HAP-1 (cell line): ENCODE measurements around the gene FCSK.

Experiments
- DNase-seq, 2 experiments: peaks; one replicate each; pipeline ENCODE4 v3.0.0-alpha.2; 2016 to 2020; ENCODE audit warnings: low spot score in 2 of 2
- H3K27me3 ChIP-seq: fragments of 250-450 bp; sonication (Bioruptor Pico); 2 replicates; pipeline ENCODE4 v1.5.1; 2020; ENCODE audit warnings: low read depth, mild to moderate bottlenecking, moderate library complexity
- H3K36me3 ChIP-seq: fragments of 250-450 bp; sonication (Bioruptor Pico); replicated peaks from 2 replicates; pipeline ENCODE4 v1.5.1; 2020; ENCODE audit warnings: mild to moderate bottlenecking
- H3K4me1 ChIP-seq: fragments of 250-450 bp; sonication (Bioruptor Pico); 2 replicates; pipeline ENCODE4 v1.5.1; 2020; ENCODE audit warnings: mild to moderate bottlenecking
- H3K4me3 ChIP-seq: fragments of 250-450 bp; sonication (Bioruptor Pico); 2 replicates; pipeline ENCODE4 v1.5.1; 2020; ENCODE audit warnings: mild to moderate bottlenecking, moderate library complexity
- H3K9me3 ChIP-seq: fragments of 250-450 bp; sonication (Bioruptor Pico); 2 replicates; pipeline ENCODE4 v1.5.1; 2020; ENCODE audit warnings: mild to moderate bottlenecking, moderate library complexity
- in situ Hi-C: fragments of 300-500 bp; cut with MboI; formaldehyde crosslinking; loops from 3 replicates; pipeline ENCODE4 v1.14.3; 2020; ENCODE audit warnings: low sequenced_read_pairs, inconsistent platforms, mixed read lengths

FCSK gene

DNA sequence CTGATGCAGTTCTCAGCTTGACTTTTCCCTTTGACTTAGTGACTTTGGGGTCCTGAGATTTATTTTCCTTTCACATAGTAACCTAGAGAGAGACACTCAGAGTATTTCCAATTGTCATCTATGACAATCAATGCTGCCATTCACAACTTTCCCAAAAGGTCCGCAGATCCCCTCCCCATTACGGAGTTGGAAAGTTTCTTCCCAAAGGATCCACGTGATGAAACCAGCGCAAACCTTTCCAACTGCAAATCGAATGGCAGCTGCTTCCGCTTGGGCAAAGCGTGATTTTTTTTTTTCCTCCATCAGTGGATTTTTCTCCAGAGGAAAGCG is 538 bp upstream of the FCSK start:
- no peaks in the 10 kb centered on the region for H3K27me3 ChIP-seq
- in situ Hi-C loops: no loop called here
- no peaks in the 10 kb centered on the region for H3K9me3 ChIP-seq
- DNase-seq: peak; percentile 56 to 57
- H3K4me1 ChIP-seq: peaks cover 6% of the 10 kb centered on the region
- no peaks in the 10 kb centered on the region; the same call in 1 of the 2 replicates for H3K36me3 ChIP-seq
- peak overlapping the region; percentile 90 for H3K4me3 ChIP-seq

DNA sequence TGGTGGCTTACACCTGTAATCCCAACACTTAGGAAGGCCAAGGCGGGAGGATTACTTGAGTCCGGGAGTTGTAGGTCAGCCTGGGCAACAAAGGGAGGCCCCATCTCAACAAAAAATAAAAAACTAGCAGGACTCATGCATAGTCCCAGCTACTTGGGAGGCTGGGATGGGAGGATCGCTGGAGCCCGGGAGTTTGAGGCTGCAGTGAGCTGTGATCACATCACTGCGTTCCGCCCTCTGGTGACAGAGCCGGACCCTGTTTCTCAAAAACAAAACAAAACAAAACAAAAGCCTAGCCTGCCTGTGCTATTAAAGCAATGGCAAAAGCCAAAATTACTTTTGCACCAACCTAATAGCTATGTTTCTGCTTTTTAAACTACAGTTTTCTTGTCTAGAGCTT is 1.5 kb downstream of the FCSK start:
- DNase-seq: no peak
- in situ Hi-C loops: no loop called here

DNA sequence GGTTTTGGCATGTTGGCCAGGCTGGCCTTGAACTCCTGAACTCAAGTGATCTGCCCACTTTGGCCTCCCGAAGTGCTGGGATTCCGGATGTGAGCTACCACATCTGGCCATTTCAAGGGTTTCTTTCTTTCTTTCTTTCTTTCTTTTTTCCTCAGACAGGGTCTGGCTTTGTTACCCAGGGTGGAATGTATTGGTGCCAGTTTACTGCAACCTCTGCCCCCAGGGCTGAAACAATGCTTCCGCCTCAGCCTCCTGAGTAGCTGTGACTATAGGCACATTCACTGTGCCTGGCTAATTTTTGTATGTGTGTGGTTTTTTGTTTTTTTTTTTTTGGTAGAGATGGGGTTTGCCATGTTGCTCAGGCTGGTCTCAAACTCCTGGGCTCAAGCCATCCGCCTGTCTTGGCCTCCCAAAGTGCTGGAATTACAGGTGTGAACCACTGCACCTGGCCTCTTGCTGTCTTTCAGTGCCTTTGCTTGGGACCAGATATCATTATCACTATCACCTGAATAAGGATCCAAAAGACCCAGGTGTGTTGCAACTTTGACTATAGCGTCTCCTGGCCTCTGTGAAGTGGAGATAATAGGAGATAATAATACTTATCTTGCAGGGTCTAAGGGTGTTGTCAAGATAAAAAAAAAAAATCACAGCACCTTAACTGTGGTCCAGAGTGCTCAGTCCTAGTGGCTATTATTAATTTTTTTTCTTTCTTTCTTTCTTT is 3.2 kb downstream of the FCSK start:
- Histone ChIP-seq H3K36me3 (no peaks in the 10 kb centered on the region; the same call in 1 of the 2 replicates), H3K4me1 (peaks cover 6% of the 10 kb centered on the region), H3K9me3 (no peaks in the 10 kb centered on the region), H3K4me3 (no peak overlapping the region), H3K27me3 (no peaks in the 10 kb centered on the region)
- in situ Hi-C loops: no loop called here
- DNase-seq: no peak

More for the DNA sequence above, 1.5 kb downstream of the FCSK start:
- no peaks in the 10 kb centered on the region for H3K9me3 ChIP-seq
- peaks cover 6% of the 10 kb centered on the region for H3K4me1 ChIP-seq
- H3K27me3 ChIP-seq: no peaks in the 10 kb centered on the region
- H3K4me3 ChIP-seq: no peak overlapping the region
- no peaks in the 10 kb centered on the region; the same call in 1 of the 2 replicates for H3K36me3 ChIP-seq

DNA sequence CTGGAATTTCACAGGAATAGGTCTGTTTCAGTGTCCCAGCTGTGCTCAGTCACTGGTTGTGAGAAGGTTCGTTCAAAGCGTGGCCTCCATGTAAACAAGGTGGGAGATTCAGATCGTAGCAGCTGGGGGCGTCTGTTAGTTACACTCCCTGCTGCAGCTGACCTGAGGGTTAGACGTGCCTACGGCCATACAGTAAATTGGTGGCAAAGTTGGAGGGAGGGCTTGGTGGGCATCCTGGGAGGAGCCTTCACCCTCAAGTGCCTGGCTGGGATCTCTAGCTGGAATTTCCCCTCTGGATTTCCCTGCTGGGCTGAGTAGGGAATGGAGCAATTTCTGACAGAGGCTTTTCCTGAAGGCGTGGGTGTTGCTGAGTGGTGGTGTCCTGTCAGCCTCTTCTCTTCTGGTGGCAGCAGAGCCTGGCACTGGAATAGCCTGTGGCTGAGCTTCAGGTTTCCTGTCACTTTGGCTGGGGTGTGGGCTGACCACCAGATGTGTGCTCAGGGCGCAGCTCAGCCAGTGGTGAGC is 6.4 kb downstream of the FCSK start:
- Histone ChIP-seq H3K36me3 (peaks cover 7% of the 10 kb centered on the region; the same call in 1 of the 2 replicates), H3K4me3 (no peak overlapping the region), H3K9me3 (no peaks in the 10 kb centered on the region), H3K4me1 (no peaks in the 10 kb centered on the region), H3K27me3 (no peaks in the 10 kb centered on the region)
- in situ Hi-C loops: no loop called here
- DNase-seq: no peak

DNA sequence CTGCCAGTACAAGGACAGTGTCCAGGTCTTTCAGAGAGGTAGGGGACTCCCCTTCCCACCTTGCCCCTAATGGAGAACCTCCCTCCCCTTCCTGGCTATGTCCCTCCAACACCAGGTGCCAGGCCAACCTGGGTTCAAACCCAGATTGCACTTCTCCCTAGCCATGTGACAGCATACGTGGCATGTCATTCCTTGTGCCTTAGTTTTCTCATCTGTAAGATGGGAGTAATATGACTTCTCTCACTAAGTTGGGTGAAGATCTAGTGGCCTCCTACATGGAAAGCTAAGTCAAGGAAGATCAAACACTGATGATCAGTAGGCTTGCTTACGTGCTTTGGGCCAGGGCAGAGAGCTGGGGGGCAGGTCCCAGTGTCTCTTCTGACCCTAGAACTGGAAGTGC is 8.8 kb downstream of the FCSK start:
- no peaks in the 10 kb centered on the region for H3K4me1 ChIP-seq
- peaks cover 7% of the 10 kb centered on the region; the same call in 1 of the 2 replicates for H3K36me3 ChIP-seq
- no peaks in the 10 kb centered on the region for H3K9me3 ChIP-seq
- H3K4me3 ChIP-seq: no peak overlapping the region
- no peaks in the 10 kb centered on the region for H3K27me3 ChIP-seq
- in situ Hi-C loops: no loop called here
- no peak for DNase-seq

DNA sequence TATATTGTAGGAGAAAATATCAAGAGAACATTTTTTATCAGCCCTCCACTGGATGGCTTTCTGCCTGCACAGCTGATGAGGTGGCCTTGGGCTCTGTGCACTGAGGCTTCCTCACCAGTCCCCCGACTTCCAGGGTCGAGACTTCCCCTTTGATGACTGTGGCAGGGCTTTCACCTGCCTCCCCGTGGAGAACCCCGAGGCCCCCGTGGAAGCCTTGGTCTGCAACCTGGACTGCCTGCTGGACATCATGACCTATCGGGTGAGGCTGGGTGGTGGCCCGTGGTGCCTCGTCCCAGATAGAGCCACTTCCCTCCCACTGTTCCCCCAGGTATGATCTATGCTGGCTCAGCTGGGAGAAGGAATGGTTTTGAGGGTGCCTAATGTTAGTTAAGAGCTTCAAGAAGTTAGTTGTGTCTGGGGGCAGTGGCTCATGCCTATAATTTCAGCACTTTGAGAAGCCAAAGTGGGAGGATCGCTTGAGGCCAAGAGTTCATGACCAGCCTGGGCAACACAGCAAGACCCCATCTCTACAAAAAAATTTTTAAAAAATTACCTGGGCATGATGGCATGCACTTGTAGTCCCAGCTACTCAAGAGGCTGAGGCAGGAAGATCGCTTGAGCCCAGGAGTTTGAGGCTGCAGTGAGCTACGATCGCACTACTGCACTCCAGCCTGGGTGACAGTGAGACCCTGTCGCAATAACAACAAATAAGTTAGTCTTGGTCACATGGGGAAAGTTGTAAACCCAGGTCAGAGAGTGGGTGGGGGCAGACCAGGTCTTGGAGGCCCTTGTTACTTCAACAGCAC is 11.8 kb downstream of the FCSK start:
- H3K27me3 ChIP-seq: no peaks in the 10 kb centered on the region
- no peaks in the 10 kb centered on the region for H3K9me3 ChIP-seq
- DNase-seq: no peak
- in situ Hi-C loops: no loop called here
- H3K4me3 ChIP-seq: no peak overlapping the region
- peaks cover 7% of the 10 kb centered on the region; the same call in 1 of the 2 replicates for H3K36me3 ChIP-seq
- no peaks in the 10 kb centered on the region for H3K4me1 ChIP-seq

DNA sequence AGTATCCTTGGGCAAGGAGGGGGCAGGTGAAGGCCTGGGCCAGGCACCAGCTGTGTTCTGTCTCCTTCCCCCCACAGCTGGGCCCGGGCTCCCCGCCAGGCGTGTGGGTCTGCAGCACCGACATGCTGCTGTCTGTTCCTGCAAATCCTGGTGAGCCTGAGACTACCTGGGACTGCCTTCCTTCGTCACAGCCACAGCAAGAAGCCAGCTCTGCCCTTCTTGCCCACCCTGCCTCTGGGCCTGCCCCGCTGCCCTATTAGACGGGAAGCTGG is 12.3 kb downstream of the FCSK start:
- Histone ChIP-seq H3K27me3 (no peaks in the 10 kb centered on the region), H3K4me1 (no peaks in the 10 kb centered on the region), H3K36me3 (peaks cover 7% of the 10 kb centered on the region; the same call in 1 of the 2 replicates), H3K9me3 (no peaks in the 10 kb centered on the region), H3K4me3 (no peak overlapping the region)
- no peak for DNase-seq
- in situ Hi-C loops: no loop called here

DNA sequence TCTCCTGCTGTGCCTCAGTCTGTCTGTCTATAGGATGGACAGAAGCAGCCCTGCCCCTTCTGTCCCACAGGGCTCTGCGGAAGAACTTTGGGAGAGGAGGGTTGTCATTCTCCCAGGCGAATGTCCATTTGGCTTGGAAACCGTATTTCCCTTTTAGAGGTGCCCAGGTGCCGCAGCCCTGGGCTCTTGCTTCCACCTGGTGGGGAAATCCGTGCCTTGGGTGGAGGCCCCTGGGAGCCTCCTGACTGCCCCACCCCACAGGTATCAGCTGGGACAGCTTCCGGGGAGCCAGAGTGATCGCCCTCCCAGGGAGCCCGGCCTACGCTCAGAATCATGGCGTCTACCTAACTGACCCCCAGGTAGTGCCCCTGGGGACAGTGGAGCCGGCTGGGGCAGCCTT is 12.7 kb downstream of the FCSK start:
- in situ Hi-C loops: no loop called here
- no peaks in the 10 kb centered on the region for H3K27me3 ChIP-seq
- no peak overlapping the region for H3K4me3 ChIP-seq
- DNase-seq: no peak
- no peaks in the 10 kb centered on the region for H3K9me3 ChIP-seq
- no peaks in the 10 kb centered on the region for H3K4me1 ChIP-seq
- peaks cover 7% of the 10 kb centered on the region; the same call in 1 of the 2 replicates for H3K36me3 ChIP-seq

DNA sequence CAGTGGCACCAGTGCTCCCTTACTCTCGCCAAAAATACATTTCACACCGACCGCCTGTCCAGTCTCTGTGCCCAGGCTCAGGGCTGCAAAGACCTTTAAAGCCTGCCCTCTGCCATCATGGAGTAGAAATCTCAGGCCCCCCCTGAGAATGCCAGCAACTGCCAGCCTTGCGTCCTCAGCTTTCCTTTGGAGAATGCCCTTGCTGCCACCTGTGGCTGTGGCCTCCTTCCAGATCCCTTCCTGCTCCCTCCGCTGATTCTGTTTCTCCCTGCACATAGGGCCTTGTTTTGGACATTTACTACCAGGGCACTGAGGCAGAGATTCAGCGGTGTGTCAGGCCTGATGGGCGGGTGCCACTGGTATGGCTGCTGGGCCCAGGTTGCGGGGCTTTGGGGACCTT is 13.2 kb downstream of the FCSK start:
- Histone ChIP-seq H3K9me3 (no peaks in the 10 kb centered on the region), H3K4me1 (no peaks in the 10 kb centered on the region), H3K36me3 (peaks cover 7% of the 10 kb centered on the region; the same call in 1 of the 2 replicates), H3K4me3 (no peak overlapping the region), H3K27me3 (no peaks in the 10 kb centered on the region)
- DNase-seq: no peak
- in situ Hi-C loops: no loop called here

DNA sequence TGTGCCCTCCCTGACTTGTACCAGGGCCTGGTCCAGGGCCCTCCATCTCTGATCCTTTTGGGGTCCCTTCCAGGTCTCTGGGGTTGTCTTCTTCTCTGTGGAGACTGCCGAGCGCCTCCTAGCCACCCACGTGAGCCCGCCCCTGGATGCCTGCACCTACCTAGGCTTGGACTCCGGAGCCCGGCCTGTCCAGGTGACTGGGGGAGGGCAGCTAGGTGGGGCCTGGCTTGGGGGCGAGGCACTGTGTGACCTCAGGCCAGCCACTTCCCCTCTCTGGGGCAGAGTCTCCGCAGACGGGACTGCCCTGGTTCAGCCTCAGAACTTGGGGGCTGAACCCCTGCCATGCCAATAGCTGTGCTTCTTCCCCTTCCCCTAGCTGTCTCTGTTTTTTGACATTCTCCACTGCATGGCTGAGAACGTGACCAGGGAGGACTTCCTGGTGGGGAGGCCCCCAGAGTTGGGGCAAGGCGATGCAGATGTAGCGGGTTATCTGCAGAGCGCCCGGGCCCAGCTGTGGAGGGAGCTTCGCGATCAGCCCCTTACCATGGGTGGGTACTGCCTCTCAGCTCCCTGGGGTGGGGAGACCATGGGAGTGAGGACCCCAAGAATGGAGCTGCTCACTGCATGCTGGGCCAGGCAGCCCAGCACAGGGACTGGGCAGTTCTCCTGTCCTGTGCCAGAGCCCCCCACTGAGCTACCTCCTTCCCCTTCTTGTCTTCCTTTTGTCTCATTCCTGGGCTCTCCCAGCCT is 14.6 kb downstream of the FCSK start:
- DNase-seq: no peak
- no peaks in the 10 kb centered on the region for H3K9me3 ChIP-seq
- H3K4me3 ChIP-seq: no peak overlapping the region
- no peaks in the 10 kb centered on the region for H3K4me1 ChIP-seq
- no peaks in the 10 kb centered on the region for H3K27me3 ChIP-seq
- no peaks in the 10 kb centered on the region for H3K36me3 ChIP-seq
- in situ Hi-C loops: no loop called here

DNA sequence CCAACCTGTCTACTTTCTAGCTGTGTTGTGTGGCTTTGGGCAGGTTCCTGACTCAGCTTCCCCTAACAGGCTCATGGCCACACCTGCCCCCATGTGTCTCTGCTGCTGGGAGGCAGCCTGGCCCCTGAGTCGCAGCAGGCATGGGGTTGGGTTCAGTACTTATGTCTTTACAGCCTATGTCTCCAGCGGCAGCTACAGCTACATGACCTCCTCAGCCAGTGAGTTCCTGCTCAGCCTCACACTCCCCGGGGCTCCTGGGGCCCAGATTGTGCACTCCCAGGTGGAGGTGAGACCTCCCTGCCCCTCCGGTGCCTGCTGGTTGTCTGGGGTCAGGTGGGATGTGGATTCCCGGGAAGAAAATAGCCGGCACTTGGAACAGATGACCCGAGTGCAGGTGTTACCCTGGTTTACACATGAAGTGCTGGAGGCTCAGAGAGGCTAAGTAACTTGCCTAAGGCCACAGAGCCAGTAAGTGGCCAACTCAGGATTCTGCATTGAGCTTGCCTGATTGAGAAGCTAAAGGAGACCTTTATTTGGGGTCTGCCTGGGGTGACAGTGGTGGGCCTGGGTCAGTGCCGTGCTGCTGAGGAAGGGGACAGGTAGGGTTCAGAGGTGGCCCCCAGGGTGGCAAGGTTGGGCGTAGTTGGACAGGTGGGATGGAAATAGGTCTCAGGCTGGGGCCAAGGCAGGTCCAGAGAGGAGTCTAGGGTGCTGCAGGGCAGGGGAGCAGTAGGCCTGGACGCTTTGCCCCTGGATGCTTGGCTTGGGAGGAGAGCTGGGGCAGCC is 15.9 kb downstream of the FCSK start:
- in situ Hi-C loops: no loop called here
- no peak for DNase-seq
- no peaks in the 10 kb centered on the region for H3K4me1 ChIP-seq
- no peak overlapping the region for H3K4me3 ChIP-seq
- no peaks in the 10 kb centered on the region for H3K9me3 ChIP-seq
- H3K27me3 ChIP-seq: no peaks in the 10 kb centered on the region
- no peaks in the 10 kb centered on the region for H3K36me3 ChIP-seq

DNA sequence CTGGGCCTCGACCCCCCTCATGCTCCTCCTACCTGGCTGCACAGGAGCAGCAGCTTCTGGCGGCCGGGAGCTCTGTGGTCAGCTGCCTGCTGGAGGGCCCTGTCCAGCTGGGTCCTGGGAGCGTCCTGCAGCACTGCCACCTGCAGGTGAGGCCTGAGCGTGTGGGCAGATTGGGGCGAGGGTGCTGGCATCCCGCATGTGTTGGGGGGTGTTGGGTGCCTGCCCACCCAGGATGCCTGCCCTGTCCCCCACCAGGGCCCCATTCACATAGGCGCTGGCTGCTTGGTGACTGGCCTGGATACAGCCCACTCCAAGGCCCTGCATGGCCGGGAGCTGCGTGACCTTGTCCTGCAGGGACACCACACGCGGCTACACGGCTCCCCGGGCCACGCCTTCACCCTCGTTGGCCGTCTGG is 16.5 kb downstream of the FCSK start:
- Histone ChIP-seq H3K4me3 (no peak overlapping the region), H3K4me1 (no peaks in the 10 kb centered on the region), H3K9me3 (no peaks in the 10 kb centered on the region), H3K36me3 (no peaks in the 10 kb centered on the region), H3K27me3 (no peaks in the 10 kb centered on the region)
- in situ Hi-C loops: no loop called here
- DNase-seq: peak in 1 of 2 experiments; percentile 28

DNA sequence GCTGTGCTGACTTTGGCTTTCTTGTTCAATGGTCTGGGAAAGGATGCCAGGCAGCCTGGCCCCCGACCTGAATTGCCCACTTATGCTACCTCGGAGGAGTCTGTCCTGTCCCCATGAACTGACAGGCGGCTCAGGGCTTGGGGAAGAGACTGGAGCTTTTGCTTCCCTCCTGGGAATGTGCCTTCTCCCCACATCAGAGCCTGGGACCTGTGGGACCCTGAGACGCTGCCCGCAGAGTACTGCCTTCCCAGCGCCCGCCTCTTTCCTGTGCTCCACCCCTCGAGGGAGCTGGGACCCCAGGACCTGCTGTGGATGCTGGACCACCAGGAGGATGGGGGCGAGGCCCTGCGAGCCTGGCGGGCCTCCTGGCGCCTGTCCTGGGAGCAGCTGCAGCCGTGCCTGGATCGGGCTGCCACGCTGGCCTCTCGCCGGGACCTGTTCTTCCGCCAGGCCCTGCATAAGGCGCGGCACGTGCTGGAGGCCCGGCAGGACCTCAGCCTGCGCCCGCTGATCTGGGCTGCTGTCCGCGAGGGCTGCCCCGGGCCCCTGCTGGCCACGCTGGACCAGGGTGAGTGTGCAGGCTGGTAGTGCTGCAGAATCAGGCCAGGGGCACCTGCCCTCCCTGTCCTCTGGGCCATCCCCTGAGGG is 18.5 kb downstream of the FCSK start:
- in situ Hi-C loops: no loop called here
- Histone ChIP-seq H3K4me1 (no peaks in the 10 kb centered on the region), H3K36me3 (peaks cover 4% of the 10 kb centered on the region; the same call in 1 of the 2 replicates)

More for the DNA sequence above, 18.5 kb downstream of the FCSK start:
- no peak overlapping the region for H3K4me3 ChIP-seq
- no peak for DNase-seq
- no peaks in the 10 kb centered on the region for H3K27me3 ChIP-seq
- H3K9me3 ChIP-seq: no peaks in the 10 kb centered on the region
